Measurements from ENCODE around the gene NMNAT2. TPM values are rescaled to one million over a fixed set of nuclear protein-coding genes. Genes with fewer than 3 reads are reported as not detected.
A peak's percentile ranks its signal among the peaks of the same experiment; 100 is the strongest.

NMNAT2 gene
- total and polyA plus RNA-seq, 2 of the 8 experiments (the other 6 are each of a cell fraction or from before 2014, with no cell fraction given), result 6.5 to 20.9 TPM

DNA sequence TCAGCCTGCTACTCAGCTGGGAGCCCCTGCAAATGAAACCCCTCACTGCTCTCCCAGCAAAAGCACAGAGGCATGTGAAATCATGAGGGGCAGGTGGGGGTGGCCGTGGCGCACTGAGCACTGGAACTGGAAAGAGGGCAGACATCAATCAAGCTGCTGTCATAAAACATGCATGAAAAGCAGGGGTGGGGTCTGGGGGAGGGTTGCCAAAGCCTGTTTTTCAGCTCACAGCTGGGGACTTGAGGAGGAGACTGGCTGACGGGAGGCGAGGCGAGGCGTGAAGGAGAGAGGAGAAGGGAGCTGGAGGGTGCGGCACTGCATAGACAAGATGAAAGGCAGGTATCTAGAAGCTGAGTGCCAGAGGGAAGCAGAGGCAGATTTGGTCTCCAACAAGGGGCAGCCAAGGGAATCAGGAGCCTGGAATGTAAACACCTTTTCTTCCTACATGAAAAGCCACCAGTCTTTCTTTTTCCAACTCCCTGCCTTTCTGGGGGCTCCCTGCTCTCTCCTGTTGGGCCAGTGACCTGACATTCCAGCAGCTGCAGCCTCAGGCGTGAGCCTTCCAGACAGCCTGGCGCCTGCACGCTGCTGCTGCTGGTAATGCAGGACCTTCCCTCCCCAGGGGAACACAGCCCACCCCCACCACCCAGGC, 87.0 kb downstream of the NMNAT2 start (continued):
- TF ChIP-seq, protein P1, sequence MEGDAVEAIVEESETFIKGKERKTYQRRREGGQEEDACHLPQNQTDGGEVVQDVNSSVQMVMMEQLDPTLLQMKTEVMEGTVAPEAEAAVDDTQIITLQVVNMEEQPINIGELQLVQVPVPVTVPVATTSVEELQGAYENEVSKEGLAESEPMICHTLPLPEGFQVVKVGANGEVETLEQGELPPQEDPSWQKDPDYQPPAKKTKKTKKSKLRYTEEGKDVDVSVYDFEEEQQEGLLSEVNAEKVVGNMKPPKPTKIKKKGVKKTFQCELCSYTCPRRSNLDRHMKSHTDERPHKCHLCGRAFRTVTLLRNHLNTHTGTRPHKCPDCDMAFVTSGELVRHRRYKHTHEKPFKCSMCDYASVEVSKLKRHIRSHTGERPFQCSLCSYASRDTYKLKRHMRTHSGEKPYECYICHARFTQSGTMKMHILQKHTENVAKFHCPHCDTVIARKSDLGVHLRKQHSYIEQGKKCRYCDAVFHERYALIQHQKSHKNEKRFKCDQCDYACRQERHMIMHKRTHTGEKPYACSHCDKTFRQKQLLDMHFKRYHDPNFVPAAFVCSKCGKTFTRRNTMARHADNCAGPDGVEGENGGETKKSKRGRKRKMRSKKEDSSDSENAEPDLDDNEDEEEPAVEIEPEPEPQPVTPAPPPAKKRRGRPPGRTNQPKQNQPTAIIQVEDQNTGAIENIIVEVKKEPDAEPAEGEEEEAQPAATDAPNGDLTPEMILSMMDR (IDR thresholded peaks at IDR 0.05; ENCODE audit: control extremely low read depth in 1 of 3, insufficient read depth in 1 of 3, low read depth in 1 of 3, low read length in 3 of 3), result peak in 2 of 3 experiments; percentile 33 to 56; a peak in 3 of 4 replicates
- peak; percentile 12; the same call in 1 of the 2 replicates for TF ChIP-seq SP1 (IDR thresholded peaks at IDR 0.05; ENCODE audit: low read depth, low read length)
- TF ChIP-seq TBP (IDR thresholded peaks at IDR 0.05; ENCODE audit: low read depth, low read length), result no peak
- TF ChIP-seq, protein P2, sequence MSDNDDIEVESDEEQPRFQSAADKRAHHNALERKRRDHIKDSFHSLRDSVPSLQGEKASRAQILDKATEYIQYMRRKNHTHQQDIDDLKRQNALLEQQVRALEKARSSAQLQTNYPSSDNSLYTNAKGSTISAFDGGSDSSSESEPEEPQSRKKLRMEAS (IDR thresholded peaks at IDR 0.05), result 0 out of 2 replicates have a peak, but pooled peaks have one; percentile 19
